Mammary epithelial cell (primary cell): Measurements from ENCODE around the gene PDCD6IP.

Experiments used
- EZH2 ChIP-seq: IDR thresholded peaks from 2 replicates; pipeline ENCODE4 v1.6.1; 2012; ENCODE audit warnings: low read length, inconsistent platforms, borderline replicate concordance
- TF ChIP-seq, protein P1 (sequence below), 2 donors: IDR thresholded peaks in 1 of 2; conservative IDR thresholded peaks in 1 of 2; 2 replicates each; pipeline ENCODE4 v1.5.1; 2011 to 2012; ENCODE audit warnings: inconsistent platforms in 2 of 2, low read length in 2 of 2, mild to moderate bottlenecking in 2 of 2, control low read depth in 1 of 2, low read depth in 1 of 2; ENCODE audit not compliant: insufficient read depth in 1 of 2; ENCODE audit errors: extremely low read depth in 1 of 2

- TF ChIP-seq, protein P1, sequence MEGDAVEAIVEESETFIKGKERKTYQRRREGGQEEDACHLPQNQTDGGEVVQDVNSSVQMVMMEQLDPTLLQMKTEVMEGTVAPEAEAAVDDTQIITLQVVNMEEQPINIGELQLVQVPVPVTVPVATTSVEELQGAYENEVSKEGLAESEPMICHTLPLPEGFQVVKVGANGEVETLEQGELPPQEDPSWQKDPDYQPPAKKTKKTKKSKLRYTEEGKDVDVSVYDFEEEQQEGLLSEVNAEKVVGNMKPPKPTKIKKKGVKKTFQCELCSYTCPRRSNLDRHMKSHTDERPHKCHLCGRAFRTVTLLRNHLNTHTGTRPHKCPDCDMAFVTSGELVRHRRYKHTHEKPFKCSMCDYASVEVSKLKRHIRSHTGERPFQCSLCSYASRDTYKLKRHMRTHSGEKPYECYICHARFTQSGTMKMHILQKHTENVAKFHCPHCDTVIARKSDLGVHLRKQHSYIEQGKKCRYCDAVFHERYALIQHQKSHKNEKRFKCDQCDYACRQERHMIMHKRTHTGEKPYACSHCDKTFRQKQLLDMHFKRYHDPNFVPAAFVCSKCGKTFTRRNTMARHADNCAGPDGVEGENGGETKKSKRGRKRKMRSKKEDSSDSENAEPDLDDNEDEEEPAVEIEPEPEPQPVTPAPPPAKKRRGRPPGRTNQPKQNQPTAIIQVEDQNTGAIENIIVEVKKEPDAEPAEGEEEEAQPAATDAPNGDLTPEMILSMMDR (conservative IDR thresholded peaks at IDR 0.05 in 1 of 2, IDR thresholded peaks at IDR 0.05 in 1 of 2; ENCODE audit: extremely low read depth in 1 of 2, insufficient read depth in 1 of 2, low read depth in 1 of 2, low read length in 2 of 2), result no peak
- no peak for TF ChIP-seq EZH2
Measured at GRCh38 chr3:33758864-33759263, 39.6 kb upstream of the PDCD6IP start.
